CD4-positive, alpha-beta T cell treated with Interleukin-6 at 100 ng/mL for 8 hours (primary cell): ENCODE results near the gene KLHDC9.

Experiments used
- DNase-seq: peaks from one replicate; pipeline ENCODE4 v3.0.0-alpha.2; 2020; ENCODE audit warnings: mixed read lengths, low spot score

Gene KLHDC9

GRCh38 chr1:161131523-161132409 is 33.6 kb downstream of the KLHDC9 start:
- no peak for DNase-seq

DNA sequence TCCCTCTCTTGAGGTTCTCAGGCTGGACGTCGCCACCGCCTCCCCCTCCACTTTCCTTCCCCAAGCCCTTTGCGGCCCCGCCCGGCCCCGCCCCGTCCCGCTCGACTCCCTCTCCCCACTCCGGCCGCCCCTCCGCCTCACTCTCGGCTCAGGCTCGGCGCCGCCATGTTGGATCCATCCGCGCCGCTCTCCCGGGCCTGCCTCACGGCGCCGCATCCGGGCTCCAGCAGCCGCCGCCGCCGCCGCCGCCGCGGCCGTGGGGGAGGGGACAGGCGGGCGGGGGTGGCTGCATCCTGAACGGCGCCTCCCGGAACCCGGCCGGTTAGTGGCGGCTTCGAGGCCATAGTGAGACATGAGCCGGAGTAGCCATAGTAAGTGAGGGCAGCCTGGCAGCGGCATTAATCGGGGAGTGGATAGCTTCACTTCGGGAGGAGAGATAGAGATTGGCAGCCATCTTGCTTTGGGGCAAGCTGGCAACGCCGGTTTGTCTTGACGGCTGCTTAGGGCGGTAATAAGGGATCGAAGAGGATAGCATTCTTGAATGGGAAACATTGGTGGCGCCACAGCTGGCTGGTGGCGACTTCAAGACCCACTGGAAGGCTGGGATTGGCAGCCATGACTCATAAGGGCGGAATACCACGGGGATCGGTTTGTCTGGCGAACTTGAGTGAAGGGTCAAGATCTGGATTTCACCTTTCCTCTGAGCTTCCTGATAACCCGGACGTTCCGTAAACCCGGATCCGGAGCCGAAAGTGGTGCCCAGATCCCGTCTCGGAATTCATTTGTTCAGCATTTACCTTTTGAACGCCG is 34.5 kb downstream of the KLHDC9 start, which contains the start of gene DEDD:
Gene DEDD, minus strand, starts transcription at position 258 of the 810 bp plus-strand sequence. CDS start 8,205 bp downstream, outside the sequence.
- peak; percentile 92 for DNase-seq

GRCh38 chr1:161133220-161133740 is 35.1 kb downstream of the KLHDC9 start:
- no peak for DNase-seq

DNA sequence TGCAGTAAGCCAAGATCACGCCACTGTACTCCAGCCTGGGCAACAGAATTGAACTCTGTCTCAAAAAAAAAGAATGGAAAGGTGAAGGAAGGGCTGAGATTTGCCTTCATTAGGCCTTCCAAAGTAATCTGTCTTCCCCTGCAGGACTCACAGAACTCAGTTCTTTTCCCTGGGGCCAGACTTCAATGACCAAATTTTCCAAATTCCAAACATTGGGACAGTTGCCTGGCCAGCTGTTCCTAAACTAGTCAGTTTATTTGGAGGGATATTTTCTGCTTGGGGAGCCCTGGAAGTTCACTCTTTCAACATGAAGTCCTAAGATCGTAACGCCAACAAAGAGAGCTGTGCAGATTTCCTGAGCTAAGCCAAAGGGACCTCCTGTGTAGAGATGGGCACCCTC is 39.7 kb downstream of the KLHDC9 start:
- no peak for DNase-seq

- DNase-seq, result no peak
Measured at GRCh38 chr1:161138431-161138830, 40.3 kb downstream of the KLHDC9 start.

DNA sequence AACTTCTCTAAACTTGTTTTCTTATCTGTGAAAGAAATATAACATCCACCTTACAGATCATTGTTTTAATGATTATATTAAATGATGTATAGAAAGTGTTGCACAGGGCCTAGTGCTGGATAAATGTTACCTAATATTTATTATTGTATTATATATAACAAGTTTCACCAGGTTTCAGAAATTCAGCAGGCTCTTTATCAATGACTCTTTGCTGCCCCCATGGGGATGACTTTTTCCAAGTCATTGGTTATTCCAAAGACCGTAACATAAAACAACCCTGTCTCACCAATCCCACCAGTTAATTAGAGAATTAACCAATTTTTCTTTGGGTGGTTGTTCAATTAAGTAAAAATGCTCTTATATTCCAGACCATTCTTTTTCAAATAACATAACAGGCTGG is 41.6 kb downstream of the KLHDC9 start:
- peak; percentile 35 for DNase-seq

DNA sequence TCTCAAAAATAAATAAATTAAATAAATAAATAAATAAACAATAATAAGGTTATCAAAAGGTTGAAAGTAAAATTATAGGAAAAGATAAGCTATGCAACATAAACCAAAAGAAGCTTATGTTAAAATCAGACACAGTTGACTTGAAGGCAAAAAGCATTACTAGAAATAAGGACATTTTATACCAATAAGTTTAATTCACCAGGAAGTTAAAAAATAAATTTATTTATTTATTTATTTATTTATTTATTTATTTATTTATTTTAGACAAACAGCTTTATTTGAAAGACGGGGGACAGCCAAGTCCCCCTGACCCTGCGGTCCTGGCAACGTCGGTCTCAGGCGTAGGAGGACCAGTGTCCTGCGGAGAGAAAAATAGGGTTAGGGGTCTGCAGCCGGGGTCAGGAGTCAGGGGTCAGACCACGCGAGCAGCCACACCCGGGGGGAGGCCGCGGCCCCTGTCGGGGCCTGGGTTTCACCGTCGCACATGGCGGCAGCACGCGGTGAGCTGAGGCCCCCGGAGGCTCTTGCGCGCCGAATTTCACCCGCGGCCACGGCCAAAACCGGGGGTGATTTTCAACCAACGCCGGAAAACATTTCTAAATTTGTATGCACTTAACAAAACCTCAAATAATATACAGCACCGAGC is 42.7 kb downstream of the KLHDC9 start:
- no peak for DNase-seq

DNA sequence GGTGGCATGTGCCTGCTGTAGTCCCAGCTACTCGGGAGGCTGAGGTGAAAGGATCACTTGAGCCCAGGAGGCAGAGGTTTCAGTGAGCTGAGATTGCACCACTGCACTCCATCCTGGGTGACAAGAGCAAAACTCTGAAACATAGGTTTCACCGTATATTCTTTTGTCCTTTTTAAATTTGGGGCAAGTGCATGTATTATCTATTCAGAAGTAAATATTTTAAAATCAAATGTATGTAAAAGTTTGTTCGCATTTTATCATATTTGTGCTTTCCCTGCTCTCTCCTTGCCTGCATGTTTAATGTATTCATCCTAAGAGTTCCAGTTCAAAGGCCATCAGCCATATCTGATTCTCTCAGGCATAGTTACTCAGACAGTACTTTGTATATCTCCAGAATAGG is 47.7 kb downstream of the KLHDC9 start:
- DNase-seq, result no peak
